Pancreas (tissue), 10 donors: ENCODE results near the gene CACNA1E. TPM values are rescaled to one million over a fixed set of nuclear protein-coding genes. Genes with fewer than 3 reads are reported as not detected.

Experiments used
- ATAC-seq, 4 donors: fragments of 200-7000 bp; cut with Tn5 transposase; one replicate each; pipeline versions ENCODE4 v1.8.0 to v1.9.1; 2020; ENCODE audit warnings: mild to moderate bottlenecking in 4 of 4, moderate library complexity in 4 of 4
- DNase-seq, 6 donors: peaks; one replicate each; pipeline ENCODE4 v3.0.0-alpha.2; 2020
- FAIRE-seq: peaks from 2 replicates; lab custom pipeline; 2012; peaks lifted over from hg19 to GRCh38; lab: Jason Lieb, UNC
- H3K27ac ChIP-seq, 4 donors: fragments of 200-600 bp; sonication (generic); 1 replicate in 3 of 4; 2 replicates in 1 of 4; pipeline versions ENCODE4 v1.5.0 to v1.8.0; 2020
- H3K27me3 ChIP-seq, 4 donors: fragments of 200-600 bp; one replicate each; pipeline ENCODE4 v1.8.0; 2021
- H3K36me3 ChIP-seq, 3 donors: fragments of 200-600 bp; sonication (generic) in 1 of 3; one replicate each; pipeline versions ENCODE4 v1.5.0 to v1.8.0; 2020 to 2021
- H3K4me1 ChIP-seq, 3 donors: fragments of 200-600 bp; one replicate each; pipeline ENCODE4 v1.8.0; 2021
- H3K4me3 ChIP-seq, 4 donors: fragments of 200-600 bp; sonication (generic) in 2 of 4; one replicate each; pipeline versions ENCODE4 v1.5.0 to v1.8.0; 2020 to 2021
- H3K9me3 ChIP-seq, 4 donors: fragments of 200-600 bp; one replicate each; pipeline ENCODE4 v1.8.0; 2021
- WGBS, 2 donors: extraction: QIAGEN DNeasy Blood & Tissue Kit; methylation state at CpG; one replicate each; pipeline ENCODE4 v1.1.7; 2013; 5-methylcytosine and 5-hydroxymethylcytosine counted together
- intact Hi-C, 3 donors: fragments of 100-400 bp; cut with DNase I; formaldehyde crosslinking; loops; one replicate each; pipeline versions ENCODE4 v1.11.1 to v1.14.2; 2022
- polyA plus RNA-seq, 2 donors: library from polyadenylated mRNA; stranded (reverse); fragments of 200-250 nt; gene quantifications; one replicate each; pipeline ENCODE4 v1.2.3, GENCODE V29; 2013
- total RNA-seq, 6 donors: library from RNA; stranded (reverse); fragmentation: NEBNext Ultra II Directional in 4 of 6; extraction: Animal tissue kit (Norgen Biotek cat#: 25700) in 4 of 6; gene quantifications; one replicate each; pipeline versions ENCODE4 v1.2.1 to v1.2.4, GENCODE V29; 2021 to 2023
- TF ChIP-seq, protein P1 (sequence below), 4 donors: fragments of 200-600 bp; sonication (generic) in 3 of 4; IDR thresholded peaks; one replicate each; pipeline versions ENCODE4 v1.5.0 to v1.8.0; 2021; ENCODE audit warnings: antibody characterized with exemption in 4 of 4
- donor health status: healthy with polysubstance abuse.
- donor health status: DM: no; HTN: no; CAD: no; lungs with moderate emphysema.
- donor health status: DM: no; HTN: no; CAD: no.
- donor health status: control.
- donor health status: control.
- donor health status: Bipolar disorder and iron deficiency.
- donor health status: DM: yes; HTN: yes; CAD: no.
- donor health status: DM: no; HTN: no; CAD: no.
- donor health status: DM: no; HTN: no; CAD: no.
- donor health status: DM: yes; HTN: yes; CAD: no.

Gene CACNA1E
- total and polyA plus RNA-seq, 8 donors: 0.02 to 0.12 (median 0.07) TPM; not detected in 2

DNA sequence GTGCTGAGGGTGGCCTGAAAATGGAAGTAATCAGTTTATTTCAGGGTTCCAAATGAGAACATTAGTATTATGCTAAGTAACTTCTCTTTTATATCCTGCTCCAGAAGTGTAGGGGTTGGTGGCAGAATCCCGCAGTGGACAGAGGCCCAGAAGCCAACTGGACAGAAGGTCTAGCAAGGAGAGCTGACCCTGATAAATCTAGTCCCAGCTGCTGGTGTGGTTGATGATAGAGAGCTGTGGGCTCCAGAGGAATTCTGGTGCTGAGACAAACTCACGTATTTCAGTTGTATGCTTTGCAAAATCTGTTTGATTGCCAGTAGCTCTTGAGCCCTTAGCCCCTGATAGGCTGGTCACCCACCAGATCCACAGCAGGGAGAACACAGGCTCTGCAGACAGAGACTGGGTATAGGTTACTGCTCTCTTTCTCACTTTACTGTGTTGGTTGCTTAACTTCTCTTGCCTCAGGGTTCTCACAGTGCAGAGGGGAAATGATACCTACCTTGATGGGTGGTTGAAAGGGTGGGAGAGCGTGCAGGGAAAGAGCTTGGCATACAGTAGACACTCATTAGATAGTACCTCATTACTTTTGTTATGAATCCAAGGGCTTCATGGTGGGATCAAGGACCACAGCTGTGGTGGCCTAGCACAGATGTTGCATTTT lies 29.6 kb upstream of the CACNA1E start:
- FAIRE-seq (no peak), ATAC-seq (no peak), DNase-seq (no peak)
- Histone ChIP-seq H3K27ac (no peak overlapping the region), H3K9me3 (no peaks in the 10 kb centered on the region), H3K36me3 (no peaks in the 10 kb centered on the region), H3K4me1 (no peaks in the 10 kb centered on the region), H3K4me3 (no peak overlapping the region), H3K27me3 (no peaks in the 10 kb centered on the region)
- TF ChIP-seq, protein P1, sequence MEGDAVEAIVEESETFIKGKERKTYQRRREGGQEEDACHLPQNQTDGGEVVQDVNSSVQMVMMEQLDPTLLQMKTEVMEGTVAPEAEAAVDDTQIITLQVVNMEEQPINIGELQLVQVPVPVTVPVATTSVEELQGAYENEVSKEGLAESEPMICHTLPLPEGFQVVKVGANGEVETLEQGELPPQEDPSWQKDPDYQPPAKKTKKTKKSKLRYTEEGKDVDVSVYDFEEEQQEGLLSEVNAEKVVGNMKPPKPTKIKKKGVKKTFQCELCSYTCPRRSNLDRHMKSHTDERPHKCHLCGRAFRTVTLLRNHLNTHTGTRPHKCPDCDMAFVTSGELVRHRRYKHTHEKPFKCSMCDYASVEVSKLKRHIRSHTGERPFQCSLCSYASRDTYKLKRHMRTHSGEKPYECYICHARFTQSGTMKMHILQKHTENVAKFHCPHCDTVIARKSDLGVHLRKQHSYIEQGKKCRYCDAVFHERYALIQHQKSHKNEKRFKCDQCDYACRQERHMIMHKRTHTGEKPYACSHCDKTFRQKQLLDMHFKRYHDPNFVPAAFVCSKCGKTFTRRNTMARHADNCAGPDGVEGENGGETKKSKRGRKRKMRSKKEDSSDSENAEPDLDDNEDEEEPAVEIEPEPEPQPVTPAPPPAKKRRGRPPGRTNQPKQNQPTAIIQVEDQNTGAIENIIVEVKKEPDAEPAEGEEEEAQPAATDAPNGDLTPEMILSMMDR (IDR thresholded peaks at IDR 0.05): no peak
- WGBS, 2 donors: 77 to 85% methylated on average over 3 of the region's 3 CpGs
- intact Hi-C loops: no loop called here

DNA sequence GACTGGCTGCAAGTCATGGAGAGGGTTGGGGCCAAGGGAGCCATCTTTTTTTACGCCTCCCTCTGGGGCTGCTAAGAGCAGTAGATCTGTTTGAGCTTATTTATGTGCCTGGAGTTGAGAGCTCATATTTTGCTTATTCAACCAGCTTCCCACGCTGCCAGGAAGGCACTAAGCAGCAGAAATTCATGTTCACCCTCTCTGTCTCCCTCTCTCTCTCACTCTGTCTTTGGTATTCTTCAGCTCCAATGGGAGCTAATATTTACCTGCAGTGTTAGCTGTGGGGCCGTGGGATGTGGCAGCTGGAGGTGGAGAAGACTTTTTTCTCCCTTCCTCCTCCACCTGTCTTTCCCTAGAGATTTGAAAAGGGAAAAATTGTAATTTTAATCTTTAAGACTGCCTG lies 26.8 kb upstream of the CACNA1E start:
- FAIRE-seq: no peak
- H3K4me1 ChIP-seq: no peaks in the 10 kb centered on the region
- TF ChIP-seq, protein P1 (IDR thresholded peaks at IDR 0.05): no peak
- no peak for ATAC-seq
- WGBS, 2 donors: 50 to 55% methylated on average over 3 of the region's 3 CpGs
- H3K4me3 ChIP-seq: no peak overlapping the region
- no peaks in the 10 kb centered on the region for H3K9me3 ChIP-seq
- no peaks in the 10 kb centered on the region for H3K27me3 ChIP-seq
- DNase-seq: no peak
- no peak overlapping the region for H3K27ac ChIP-seq
- H3K36me3 ChIP-seq: no peaks in the 10 kb centered on the region
- intact Hi-C loops: no loop called here

DNA sequence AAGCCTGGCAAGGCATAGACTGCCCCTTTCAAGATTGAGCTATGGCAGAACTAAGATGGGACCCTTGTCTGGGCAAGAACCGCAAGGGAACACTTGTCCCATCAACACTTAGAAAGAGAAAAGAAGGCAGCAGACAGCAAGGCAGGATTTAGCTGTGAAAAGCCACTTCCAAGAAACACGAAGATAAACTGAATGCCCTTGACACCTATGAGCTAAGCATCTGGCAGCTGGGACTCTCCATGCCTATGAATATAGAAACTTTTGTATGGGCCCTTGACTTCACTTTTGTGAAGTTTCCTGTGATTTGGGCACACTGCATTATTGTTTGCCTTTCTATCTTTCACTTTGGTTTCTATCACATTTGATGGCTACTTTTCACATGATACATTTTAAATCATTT lies 24.9 kb upstream of the CACNA1E start:
- TF ChIP-seq, protein P1 (IDR thresholded peaks at IDR 0.05): no peak
- no peaks in the 10 kb centered on the region for H3K36me3 ChIP-seq
- H3K9me3 ChIP-seq: no peaks in the 10 kb centered on the region
- intact Hi-C loops: no loop called here
- DNase-seq (no peak), ATAC-seq (no peak), FAIRE-seq (no peak)
- no peak overlapping the region for H3K27ac ChIP-seq
- WGBS, 2 donors: 60 to 71% methylated on average over 2 of the region's 2 CpGs
- no peak overlapping the region for H3K4me3 ChIP-seq
- H3K4me1 ChIP-seq: no peaks in the 10 kb centered on the region
- no peaks in the 10 kb centered on the region for H3K27me3 ChIP-seq

DNA sequence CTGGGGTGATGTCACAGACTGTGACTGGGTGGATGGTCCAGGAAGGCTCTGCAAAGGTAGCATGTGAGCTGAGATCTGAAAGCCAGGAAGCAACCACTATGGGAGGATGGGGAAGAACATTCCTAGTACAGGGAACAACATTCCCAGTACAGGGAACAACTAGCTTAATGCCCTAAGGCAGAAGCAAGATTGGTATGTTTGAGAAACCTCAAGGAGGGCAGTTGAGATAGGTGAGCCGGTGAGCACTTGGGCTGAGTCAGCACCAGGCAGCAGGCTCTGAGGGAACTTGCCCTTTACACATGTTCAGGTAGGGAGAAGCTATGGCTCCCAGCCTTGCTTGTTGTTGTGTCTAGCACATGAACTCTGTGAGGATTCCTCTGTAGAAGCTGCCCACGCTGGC lies 24.2 kb upstream of the CACNA1E start:
- H3K27ac ChIP-seq: no peak overlapping the region
- intact Hi-C loops: no loop called here
- FAIRE-seq (no peak), DNase-seq (no peak), ATAC-seq (no peak)
- no peak overlapping the region for H3K4me3 ChIP-seq
- TF ChIP-seq, protein P1 (IDR thresholded peaks at IDR 0.05): no peak
- 71 to 81% methylated on average over 2 of the region's 2 CpGs for WGBS, 2 donors
- no peaks in the 10 kb centered on the region for H3K4me1 ChIP-seq
- H3K9me3 ChIP-seq: no peaks in the 10 kb centered on the region
- H3K36me3 ChIP-seq: no peaks in the 10 kb centered on the region
- H3K27me3 ChIP-seq: peaks cover 0 to 4% (median 0%) of the 10 kb centered on the region in 4 donors

DNA sequence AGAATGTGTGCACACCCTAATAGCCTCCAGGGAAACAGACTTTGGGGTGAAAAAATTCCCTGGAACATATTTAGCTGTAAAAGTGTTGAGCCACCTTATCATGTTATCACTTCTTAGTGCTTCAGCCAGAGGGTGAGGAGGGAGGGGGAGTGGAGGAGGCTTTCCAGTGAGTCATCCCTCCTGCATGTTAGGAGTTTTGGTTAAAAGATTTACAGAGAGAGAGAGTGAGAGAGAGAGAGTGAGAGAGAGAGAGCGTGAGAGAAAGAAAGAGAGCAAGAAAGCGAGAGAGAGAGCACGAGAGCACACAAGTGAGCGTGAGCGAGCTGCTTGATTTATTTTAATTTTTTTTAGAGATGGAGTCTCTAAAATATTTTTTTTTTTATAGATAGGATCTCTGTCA lies 13.5 kb upstream of the CACNA1E start:
- intact Hi-C loops: no loop called here
- DNase-seq (peak in 1 of 6 donors; percentile 24), ATAC-seq (peak; percentile 55 to 78 (median 70)), FAIRE-seq (no peak)
- TF ChIP-seq, protein P1 (IDR thresholded peaks at IDR 0.05): no peak
- 58 to 81% methylated on average over 5 of the region's 5 CpGs for WGBS, 2 donors
- H3K27ac ChIP-seq: no peak overlapping the region
- H3K4me3 ChIP-seq: no peak overlapping the region
- no peaks in the 10 kb centered on the region for H3K9me3 ChIP-seq
- no peaks in the 10 kb centered on the region for H3K36me3 ChIP-seq
- H3K27me3 ChIP-seq: no peaks in the 10 kb centered on the region
- H3K4me1 ChIP-seq: no peaks in the 10 kb centered on the region
